ENCODE measurements around the gene INPP4B. TPM values are rescaled to one million over a fixed set of nuclear protein-coding genes. Genes with fewer than 3 reads are reported as not detected.

Gene INPP4B
- polyA plus RNA-seq, 4 donors = 7.5 to 10.6 (median 8.8) TPM

DNA sequence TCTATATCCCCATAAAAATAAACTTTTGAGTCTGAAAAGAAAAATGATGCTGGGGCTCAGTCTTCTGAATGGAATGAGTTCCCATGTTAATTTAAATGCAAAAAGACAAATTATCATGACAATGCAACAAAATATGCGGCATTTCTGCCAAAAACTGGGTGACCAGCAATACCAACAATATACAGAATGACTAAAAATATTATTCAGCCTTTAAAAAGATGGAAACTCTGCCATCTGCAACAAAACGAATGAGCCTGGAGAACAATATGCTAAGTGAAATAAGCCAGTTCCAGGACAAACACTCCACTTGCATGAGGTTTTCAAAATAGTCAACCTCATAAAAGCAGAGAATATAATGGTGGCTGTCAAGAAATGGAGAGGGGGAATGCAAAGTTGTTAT lies 651.2 kb downstream of the INPP4B start:
- DNase-seq (ENCODE audit: low read depth in 4 of 4, low spot score in 3 of 4) = no peak

- DNase-seq (ENCODE audit: low read depth in 4 of 4, low spot score in 3 of 4) = no peak
These were observed 654.2 kb downstream of the INPP4B start for GRCh38 chr4:142191901-142192300.

DNA sequence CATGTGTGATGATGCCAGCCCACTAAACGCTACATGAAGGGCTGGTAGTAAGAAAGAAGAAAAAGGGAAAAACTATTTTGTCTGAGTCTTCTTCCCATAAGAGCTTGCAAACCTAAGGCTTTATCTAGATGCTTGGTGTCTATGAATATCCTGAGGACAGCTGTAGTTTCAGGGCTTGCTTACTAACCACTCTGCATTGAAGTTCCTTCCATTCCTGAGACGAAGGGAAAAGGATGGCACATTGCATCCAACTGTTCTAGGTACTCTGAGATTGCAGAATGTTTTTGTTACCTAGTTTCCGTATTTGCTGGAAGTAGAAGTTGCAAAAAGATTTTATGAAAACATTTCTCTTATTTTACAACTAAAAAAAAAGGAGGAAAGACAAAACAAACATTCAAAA lies 665.1 kb downstream of the INPP4B start:
- no peak for DNase-seq (ENCODE audit: low read depth in 4 of 4, low spot score in 3 of 4)

DNA sequence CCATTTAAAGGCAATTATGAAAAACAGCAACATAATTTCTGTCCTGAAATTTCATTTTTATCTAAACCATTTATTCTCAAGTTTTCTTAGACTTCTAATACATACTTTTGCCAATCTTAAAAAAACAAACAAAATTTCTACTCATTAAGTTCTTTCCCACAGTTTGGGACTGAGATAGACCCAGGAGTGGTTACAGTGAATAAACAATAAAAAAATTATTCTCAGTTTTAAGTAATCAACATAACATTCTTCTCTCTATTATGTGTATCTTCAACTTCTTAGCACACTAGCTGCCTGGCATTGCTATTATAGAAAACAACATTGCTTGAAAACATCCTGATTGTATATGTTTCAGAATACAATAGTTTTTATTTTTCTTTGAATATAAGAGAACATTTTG lies 676.9 kb downstream of the INPP4B start:
- DNase-seq (ENCODE audit: low read depth in 4 of 4, low spot score in 3 of 4) = no peak

GRCh38 chr4:142168181-142168580 lies 677.9 kb downstream of the INPP4B start:
- DNase-seq (ENCODE audit: low read depth in 4 of 4, low spot score in 3 of 4) = no peak

DNA sequence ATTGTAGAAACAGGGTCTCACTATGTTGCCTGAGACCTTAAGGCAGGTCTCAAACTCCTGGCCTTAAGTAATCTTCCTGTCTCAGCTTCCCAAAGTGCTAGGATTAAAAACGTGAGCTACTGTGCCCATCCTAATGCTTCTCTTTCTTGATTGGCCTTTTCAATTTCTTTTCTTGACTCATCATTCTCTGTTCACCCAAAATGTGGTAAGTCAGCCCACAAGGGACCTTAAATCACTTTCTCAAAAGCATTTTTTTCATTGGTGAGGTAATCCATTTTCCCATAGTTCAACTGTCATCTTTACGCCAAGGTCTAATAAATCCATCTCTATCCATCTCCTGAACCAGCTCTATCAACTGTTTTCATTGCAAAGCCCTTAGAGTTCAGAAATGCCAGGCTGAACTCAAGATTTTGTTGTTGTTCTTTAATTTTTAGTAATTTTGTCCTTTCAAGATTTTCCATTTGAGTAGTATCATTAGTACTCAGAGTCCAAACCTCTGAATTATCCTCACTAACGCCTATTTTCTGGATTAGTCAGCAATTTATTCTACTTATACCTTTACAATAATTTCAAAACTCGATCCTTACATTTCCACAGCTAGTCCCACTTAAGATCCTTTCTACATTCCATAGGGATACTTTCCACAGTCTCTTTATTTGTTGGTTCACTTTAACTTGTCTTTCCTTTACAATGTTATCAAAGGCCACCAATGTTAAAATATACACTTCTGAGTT lies 681.2 kb downstream of the INPP4B start:
- no peak for DNase-seq (ENCODE audit: low read depth in 4 of 4, low spot score in 3 of 4)

GRCh38 chr4:142161086-142161485 lies 685.0 kb downstream of the INPP4B start:
- DNase-seq (ENCODE audit: low read depth in 4 of 4, low spot score in 3 of 4) = no peak

DNA sequence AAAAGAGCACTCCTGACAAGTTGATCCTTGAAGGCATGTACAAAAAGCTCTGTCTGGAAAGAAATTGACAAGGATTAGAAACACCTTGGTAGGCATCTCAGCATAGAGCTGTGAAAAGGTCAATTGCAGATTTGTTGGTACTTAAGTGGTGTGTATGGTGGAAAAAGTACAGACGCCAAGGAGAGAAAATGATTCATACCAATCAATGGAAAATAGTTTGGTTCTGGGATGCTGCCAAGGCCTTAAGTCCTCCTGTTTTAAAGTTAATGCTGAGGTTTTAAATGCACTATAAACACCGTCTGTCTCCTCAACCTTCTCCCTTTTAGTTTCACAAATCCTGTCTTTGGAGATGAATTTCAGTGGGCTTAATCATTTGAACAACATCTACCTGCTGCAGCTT lies 685.6 kb downstream of the INPP4B start:
- no peak for DNase-seq (ENCODE audit: low read depth in 4 of 4, low spot score in 3 of 4)

DNA sequence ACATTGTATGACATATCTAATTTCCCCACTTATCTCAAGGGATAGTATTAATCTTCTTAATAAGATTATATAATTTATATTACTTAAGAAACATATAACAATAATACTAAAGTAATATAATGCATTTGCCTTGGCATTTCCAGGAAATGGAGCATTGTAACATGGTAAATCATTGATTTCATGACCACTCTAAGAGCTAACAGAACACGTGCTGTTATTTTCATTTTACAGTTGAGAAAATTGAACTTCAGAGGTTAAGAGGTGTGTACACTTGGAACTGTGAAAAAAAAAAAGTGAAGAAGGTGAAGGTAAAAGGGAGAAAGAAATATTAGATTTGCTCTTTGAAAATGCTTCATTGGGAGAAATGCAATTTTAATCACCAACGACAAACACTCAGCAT lies 687.1 kb downstream of the INPP4B start:
- peak in 1 of 4 donors; percentile 3 for DNase-seq (ENCODE audit: low read depth in 4 of 4, low spot score in 3 of 4)

- no peak for DNase-seq (ENCODE audit: low read depth in 4 of 4, low spot score in 3 of 4)
These were observed 689.8 kb downstream of the INPP4B start for GRCh38 chr4:142156256-142156655.

GRCh38 chr4:142155347-142155746 lies 690.8 kb downstream of the INPP4B start:
- peak in 1 of 4 donors; percentile 5 for DNase-seq (ENCODE audit: low read depth in 4 of 4, low spot score in 3 of 4)

DNA sequence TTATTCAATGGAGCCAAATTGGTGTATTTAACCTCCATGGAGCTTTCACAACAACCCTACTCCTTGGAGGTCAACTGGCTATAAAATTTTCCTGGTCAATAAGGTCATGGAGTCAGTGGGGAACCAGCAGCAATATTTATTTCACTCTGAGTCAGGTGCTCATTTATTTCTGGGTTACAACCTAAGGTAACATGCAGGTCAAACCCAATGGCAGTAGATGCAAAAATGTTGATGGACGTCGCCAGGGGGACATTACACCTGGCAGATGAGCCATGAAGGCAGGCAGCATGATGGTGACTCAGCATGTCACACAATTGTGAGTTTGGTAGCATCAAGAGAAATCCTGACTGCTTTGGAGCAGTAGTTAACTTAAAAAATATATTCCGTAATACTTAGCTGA lies 695.6 kb downstream of the INPP4B start:
- no peak for DNase-seq (ENCODE audit: low read depth in 4 of 4, low spot score in 3 of 4)

DNA sequence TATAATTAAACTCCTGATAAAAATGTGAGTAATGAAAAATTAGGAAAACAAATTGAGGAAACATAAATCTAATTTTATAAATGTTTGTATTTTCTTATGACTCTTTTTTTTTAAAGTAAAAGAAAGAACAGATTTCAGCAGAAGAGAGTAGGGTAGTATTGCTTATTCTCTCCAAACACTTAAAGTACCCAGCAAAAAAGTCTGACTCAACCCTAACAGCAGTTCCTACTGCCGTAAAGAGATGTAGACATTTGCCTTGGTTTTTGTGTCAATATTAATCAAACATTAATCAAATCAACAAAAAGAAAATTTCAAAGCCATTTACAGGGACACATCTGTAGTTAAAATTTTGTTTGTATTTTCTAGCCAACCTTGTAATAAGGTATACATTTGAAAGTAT lies 701.3 kb downstream of the INPP4B start:
- DNase-seq (ENCODE audit: low read depth in 4 of 4, low spot score in 3 of 4) = no peak

GRCh38 chr4:142142366-142143054 lies 703.6 kb downstream of the INPP4B start:
- DNase-seq (ENCODE audit: low read depth in 4 of 4, low spot score in 3 of 4) = no peak

GRCh38 chr4:142141224-142141623 lies 704.9 kb downstream of the INPP4B start:
- no peak for DNase-seq (ENCODE audit: low read depth in 4 of 4, low spot score in 3 of 4)

GRCh38 chr4:142130666-142131065 lies 715.4 kb downstream of the INPP4B start:
- peak in 1 of 4 donors; percentile 16 for DNase-seq (ENCODE audit: low read depth in 4 of 4, low spot score in 3 of 4)

DNA sequence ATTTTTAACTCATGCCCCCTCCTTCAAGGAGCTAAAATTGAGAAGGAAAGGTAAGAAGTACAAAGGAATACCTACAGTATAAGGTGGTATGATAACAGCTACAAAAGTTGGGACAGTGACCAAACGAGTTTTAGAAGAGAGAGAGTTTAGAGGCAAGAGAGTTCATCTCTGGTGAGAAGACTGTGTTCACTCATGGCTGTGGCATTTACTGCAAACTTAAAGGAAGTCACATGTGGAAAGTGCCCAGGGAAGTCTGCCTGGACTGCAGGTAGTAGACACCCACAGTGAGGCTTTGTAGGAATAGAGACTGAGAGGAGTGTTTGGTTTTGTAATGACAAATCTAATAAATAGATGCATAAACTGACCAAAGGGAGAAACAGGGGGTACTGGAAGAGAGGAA lies 716.2 kb downstream of the INPP4B start:
- DNase-seq (ENCODE audit: low read depth in 4 of 4, low spot score in 3 of 4) = no peak

GRCh38 chr4:142129473-142129872 lies 716.6 kb downstream of the INPP4B start:
- DNase-seq (ENCODE audit: low read depth in 4 of 4, low spot score in 3 of 4) = no peak

DNA sequence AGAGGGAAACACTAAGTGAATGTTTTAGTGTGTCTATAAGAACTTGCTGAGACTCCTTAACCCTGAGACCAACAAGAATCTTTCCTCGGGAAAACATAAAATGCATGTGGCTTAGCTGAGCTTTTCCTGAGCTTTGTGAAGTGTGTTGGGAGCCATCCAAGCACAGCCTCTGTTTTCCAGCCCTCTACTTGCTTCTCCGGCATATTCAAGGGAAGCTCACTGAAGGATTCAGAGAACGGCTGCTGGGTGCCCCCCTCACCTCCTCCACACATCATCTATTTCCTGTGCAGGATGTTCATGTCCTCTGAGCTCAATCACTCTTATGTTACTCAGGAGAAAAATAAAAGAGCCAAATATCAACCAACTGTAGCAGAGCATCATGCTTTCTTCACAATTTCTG lies 717.6 kb downstream of the INPP4B start:
- peak; percentile 31 to 43 (median 38) for DNase-seq (ENCODE audit: low read depth in 4 of 4, low spot score in 3 of 4)

- peak; percentile 55 to 67 (median 64) for DNase-seq (ENCODE audit: low read depth in 4 of 4, low spot score in 3 of 4)
These were observed 719.1 kb downstream of the INPP4B start for GRCh38 chr4:142126890-142127497.

DNA sequence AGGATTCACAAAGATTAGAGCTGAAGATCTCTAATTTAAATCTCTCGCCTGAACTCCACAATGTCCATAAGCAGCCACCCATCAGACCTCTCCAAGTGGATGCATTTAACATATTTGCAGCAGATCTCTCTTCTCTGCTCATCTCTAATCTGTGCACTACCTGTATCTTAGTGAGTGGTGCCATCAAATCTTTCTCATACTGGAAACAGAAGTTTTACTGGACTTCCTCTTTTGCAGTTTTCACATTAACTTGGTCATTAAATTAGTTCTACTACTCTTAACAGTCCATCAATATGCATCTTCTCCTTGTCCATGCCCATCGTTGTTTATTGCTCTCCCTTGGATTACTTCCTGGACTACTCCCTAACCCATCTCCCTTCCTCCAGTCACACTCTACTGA lies 721.2 kb downstream of the INPP4B start:
- no peak for DNase-seq (ENCODE audit: low read depth in 4 of 4, low spot score in 3 of 4)

Measured in right renal pelvis (tissue), 4 donors.